GM21390 (cell line): ENCODE results near the gene DXO.

Source experiments
- ATAC-seq: cut with Tn5 transposase; IDR thresholded peaks from one replicate; pipeline ENCODE4 v1.9.1; 2021; ENCODE audit not compliant: unreplicated experiment

Gene DXO

DNA sequence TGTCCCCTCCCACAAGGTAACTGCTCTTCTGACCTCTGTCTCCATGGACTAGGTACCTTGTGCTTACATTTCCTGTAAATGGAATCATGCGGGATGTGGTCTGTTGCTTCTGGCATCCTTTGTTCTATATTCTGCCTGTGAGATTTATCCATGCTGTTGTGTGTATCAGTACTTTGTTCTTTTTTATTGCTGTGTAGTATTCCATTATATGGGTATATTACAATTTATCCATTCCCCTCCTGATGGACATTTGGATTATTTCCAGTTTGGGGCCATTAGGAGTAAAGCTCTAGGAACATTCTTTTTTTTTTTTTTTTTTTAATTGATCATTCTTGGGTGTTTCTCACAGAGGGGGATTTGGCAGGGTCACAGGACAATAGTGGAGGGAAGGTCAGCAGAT, 41.0 kb downstream of the DXO start:
- no peak for ATAC-seq

DNA sequence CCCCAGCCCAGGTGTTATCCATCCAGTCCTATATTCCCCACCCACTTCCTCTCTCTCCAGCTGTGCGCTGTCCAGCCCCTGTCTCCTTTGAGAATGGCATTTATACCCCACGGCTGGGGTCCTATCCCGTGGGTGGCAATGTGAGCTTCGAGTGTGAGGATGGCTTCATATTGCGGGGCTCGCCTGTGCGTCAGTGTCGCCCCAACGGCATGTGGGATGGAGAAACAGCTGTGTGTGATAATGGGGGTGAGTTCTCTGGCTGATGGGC, 43.3 kb downstream of the DXO start:
- ATAC-seq: no peak

DNA sequence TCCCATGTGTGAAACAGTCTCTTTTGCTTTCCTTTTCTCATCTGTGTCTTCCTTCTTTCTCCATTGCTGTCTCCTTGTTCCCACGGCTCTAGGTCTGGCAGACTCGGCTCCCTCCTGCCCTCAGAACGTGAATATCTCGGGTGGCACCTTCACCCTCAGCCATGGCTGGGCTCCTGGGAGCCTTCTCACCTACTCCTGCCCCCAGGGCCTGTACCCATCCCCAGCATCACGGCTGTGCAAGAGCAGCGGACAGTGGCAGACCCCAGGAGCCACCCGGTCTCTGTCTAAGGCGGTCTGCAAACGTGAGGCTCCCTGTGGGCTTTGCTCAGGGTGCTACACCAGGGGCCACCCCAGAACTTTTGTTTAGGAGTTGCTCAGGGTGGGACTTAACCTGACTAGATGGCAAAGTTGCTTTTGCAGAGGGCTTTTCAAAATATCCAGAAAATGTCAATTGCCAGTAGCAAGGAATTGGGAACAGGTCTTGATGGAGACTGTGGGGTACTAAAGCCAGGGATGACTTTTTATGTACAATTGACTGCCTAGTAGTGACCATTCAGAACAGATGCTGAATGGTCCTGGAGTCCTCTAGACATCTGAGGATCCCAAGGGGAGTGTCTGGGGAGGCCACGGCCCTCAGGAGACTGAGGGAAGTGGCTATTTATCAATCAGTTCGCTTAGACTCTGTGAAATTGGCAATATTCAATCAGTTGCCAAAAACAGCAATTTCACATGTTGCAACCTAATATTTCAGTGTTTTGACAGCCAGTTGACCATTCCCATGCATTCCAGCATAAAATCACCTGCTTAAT, 43.9 kb downstream of the DXO start:
- no peak for ATAC-seq

DNA sequence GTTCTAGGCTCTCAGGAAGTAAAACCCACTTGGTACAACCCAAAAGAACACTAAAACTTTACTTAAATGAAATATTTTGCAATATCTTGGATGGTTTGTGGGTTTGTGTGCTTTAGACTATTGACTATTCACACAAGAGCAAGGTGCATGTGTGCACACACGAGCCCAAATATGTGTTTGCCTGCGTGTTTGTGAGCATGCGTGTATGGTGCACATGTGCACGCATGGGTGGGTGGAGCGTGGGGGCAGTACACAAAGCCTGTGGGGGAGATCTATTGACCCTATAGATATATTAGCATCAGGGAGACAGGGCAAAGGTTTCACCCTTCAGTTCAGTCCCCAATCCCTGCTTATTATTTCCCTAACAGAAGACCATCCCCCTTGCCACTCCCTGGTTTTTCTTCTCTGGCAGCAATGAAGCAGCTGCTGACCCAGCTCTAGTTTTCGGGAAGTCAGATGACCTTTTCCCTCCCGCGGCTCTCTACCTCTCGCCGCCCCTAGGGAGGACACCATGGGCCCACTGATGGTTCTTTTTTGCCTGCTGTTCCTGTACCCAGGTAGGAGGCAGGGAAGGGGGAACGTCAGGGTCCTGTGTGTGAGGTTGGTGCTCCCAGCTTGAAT, 44.6 kb downstream of the DXO start, which contains the start of gene C2:
TSS of gene C2 (plus strand) at position 476 of the 621 bp plus-strand sequence. CDS start at position 512, 36 bp downstream.
- no peak for ATAC-seq

DNA sequence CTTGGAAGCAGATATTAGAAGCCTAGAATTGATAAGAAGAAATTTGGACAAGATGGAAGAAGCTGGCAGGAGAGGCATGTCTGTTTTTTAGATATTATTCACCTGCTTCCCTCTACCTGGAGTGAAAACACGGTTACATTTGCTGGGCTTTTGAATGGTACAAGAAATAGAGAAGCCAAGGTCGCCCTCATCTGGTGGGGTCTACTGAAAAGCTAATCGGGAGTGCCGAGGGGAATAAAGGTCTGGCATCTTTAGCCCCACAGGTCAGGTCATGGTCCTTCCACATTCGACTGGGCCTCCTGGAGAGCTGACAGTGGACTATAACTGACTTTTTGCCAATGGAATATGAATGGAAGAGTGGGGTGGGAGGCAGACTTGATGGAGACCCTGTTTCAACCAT, 49.0 kb downstream of the DXO start:
- ATAC-seq: no peak

DNA sequence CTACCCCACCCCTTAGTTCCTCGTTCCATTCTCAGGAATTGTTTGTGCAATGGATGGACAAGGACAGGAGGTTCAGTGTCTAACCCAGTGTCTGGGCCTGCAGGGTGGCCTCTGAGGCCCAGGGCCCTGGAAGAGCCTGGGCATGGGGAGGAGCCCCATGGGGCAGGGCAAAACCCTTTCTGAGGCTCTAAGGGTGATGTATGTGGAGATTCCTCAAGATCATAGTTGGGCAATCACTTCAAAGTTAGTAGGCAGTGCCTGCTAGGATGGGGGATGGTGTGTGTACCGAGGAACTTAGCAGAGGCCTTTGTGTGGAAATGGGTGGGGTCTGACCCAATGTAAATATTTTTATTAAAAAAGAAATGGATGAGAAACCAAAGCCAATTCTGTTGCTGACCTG, 51.1 kb downstream of the DXO start:
- ATAC-seq: no peak
